OCI-LY3 (cell line): ENCODE measurements around the gene BCR.
A peak's percentile ranks its signal among the peaks of the same experiment; 100 is the strongest.

Source experiments
- H2AFZ ChIP-seq: fragments of 200-600, 300-600 bp; shearing (Covaris generic); 2 replicates; pipeline ENCODE4 v1.6.0; 2014; ENCODE audit warnings: antibody characterized with exemption, low read depth, low read length
- H3K27ac ChIP-seq: fragments of 200-600, 300-600 bp; sonication (generic); 2 replicates; pipeline ENCODE4 v1.5.1; 2014; ENCODE audit warnings: mild to moderate bottlenecking, low read length, moderate library complexity, mixed read lengths
- H3K27me3 ChIP-seq: fragments of 200-600, 300-600 bp; sonication (generic); 2 replicates; pipeline ENCODE4 v1.6.1; 2014; ENCODE audit warnings: low read depth, low read length, mixed read lengths
- H3K36me3 ChIP-seq: fragments of 200-600, 300-600 bp; sonication (generic); replicated peaks from 2 replicates; pipeline ENCODE3; 2014; ENCODE audit warnings: low read depth, low read length, mixed read lengths
- H3K4me1 ChIP-seq: fragments of 300-600, 200-600 bp; sonication (generic); 2 replicates; pipeline ENCODE4 v1.6.1; 2014; ENCODE audit warnings: low read length, mixed read lengths
- H3K4me2 ChIP-seq: fragments of 200-600, 300-600 bp; sonication (generic); 2 replicates; pipeline ENCODE4 v1.6.1; 2014; ENCODE audit warnings: low read length, mixed read lengths
- H3K4me3 ChIP-seq: fragments of 300-600, 200-600 bp; sonication (generic); 2 replicates; pipeline ENCODE4 v1.5.1; 2014; ENCODE audit warnings: antibody characterized with exemption, mild to moderate bottlenecking, low read length, moderate library complexity
- H3K79me2 ChIP-seq: fragments of 300-600, 200-600 bp; shearing (Covaris generic); 2 replicates; pipeline ENCODE4 v1.6.1; 2014; ENCODE audit warnings: mild to moderate bottlenecking, low read length, mixed read lengths
- H3K9ac ChIP-seq: fragments of 300-600, 200-600 bp; shearing (Covaris generic); 2 replicates; pipeline ENCODE4 v1.6.0; 2014; ENCODE audit warnings: mild to moderate bottlenecking, low read length, moderate library complexity
- H3K9me3 ChIP-seq: fragments of 200-600, 300-600 bp; shearing (Covaris generic); 2 replicates; pipeline ENCODE4 v1.6.1; 2014; ENCODE audit warnings: low read length, mixed read lengths; ENCODE audit not compliant: insufficient read depth
- H4K20me1 ChIP-seq: fragments of 200-600, 300-600 bp; sonication (generic); 2 replicates; pipeline ENCODE4 v1.6.1; 2016; ENCODE audit warnings: low read length, mixed read lengths; ENCODE audit not compliant: insufficient read depth
- EZH2phosphoT487 ChIP-seq: fragments of 200-600 bp; shearing (Covaris generic); IDR thresholded peaks from 2 replicates; pipeline ENCODE4 v1.6.1; 2018; ENCODE audit warnings: antibody characterized with exemption, mixed run types, low read depth
- TF ChIP-seq, protein P1 (sequence below): fragments of 200-600, 300-600 bp; sonication (generic); IDR thresholded peaks from 2 replicates; pipeline ENCODE4 v1.5.1; 2014; ENCODE audit warnings: antibody characterized with exemption, low read length, low read depth

Gene BCR

DNA sequence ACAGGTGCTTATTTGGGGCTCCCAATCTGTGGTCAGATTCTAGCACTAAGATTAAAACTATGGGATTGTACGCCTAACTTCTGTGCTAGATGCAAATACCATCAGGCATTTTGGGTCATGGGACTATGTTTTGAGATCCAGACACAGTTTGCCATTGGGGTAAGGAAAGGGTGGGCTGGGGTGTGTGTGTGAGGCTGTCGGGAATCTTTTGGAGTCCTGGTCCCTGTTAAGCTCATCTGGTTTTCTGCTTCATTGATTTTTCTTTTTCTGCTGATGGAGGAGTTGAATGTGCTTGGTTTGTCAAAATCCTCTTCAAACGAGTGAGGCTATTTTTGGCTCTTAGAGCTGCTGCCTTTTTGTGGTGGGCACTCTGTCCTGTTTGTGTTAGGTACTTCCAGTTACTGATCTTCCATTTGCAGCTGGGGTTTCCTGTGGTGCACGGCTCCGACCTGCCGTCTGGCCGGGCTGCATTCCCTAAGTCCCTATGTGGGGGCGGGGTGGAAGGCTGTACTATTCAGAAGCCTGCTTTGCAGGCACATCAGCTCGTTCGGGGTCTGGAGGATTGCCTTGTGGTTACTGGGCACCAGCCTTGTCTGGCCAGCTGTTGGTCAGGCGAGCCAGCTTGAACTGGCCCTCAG is 2.9 kb downstream of the BCR start:
- no peak overlapping the region for H3K27ac ChIP-seq

DNA sequence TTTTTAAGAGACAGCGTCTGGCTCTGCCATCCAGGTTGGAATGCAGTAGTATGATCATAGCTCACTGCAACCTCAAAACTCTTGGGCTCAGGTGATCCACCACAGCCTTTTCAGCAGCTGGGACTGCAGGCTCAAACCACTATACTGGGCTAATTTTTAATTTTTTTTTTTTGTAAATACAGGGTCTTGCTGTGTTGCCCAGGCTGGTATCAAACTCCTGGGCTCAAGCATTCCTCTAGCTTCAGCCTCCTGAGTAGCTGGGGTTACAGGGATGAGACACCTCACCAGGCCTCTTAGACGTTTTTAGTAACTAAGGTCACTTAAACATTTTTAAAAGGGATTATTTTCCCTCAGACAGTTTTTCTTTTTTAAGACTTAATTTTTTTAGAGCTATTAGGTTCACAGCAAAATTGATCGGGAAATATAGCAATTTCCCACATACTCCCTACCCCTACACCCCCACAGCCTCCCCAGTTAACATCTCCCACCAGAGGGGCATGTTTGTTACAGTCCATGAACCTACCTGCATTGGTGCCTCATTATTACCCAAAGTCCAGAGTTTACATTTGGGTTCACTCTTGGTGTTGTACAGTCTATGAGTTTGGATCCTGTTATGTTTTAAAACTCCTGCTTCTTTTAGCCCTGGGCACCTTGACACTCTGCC is 3.9 kb downstream of the BCR start:
- Histone ChIP-seq H3K79me2 (no peaks in the 10 kb centered on the region), H2AFZ (no peak overlapping the region), H3K4me2 (no peak overlapping the region), H3K27me3 (no peaks in the 10 kb centered on the region), H3K36me3 (no peaks in the 10 kb centered on the region), H3K9me3 (no peaks in the 10 kb centered on the region), H3K27ac (no peak overlapping the region), H3K4me3 (no peak overlapping the region), H3K4me1 (peaks cover 8% of the 10 kb centered on the region; the same call in 1 of the 2 replicates), H4K20me1 (0 out of 2 replicates have a peak, but pooled peaks cover 6% of the 10 kb centered on the region), H3K9ac (no peak overlapping the region)
- TF ChIP-seq, protein P1, sequence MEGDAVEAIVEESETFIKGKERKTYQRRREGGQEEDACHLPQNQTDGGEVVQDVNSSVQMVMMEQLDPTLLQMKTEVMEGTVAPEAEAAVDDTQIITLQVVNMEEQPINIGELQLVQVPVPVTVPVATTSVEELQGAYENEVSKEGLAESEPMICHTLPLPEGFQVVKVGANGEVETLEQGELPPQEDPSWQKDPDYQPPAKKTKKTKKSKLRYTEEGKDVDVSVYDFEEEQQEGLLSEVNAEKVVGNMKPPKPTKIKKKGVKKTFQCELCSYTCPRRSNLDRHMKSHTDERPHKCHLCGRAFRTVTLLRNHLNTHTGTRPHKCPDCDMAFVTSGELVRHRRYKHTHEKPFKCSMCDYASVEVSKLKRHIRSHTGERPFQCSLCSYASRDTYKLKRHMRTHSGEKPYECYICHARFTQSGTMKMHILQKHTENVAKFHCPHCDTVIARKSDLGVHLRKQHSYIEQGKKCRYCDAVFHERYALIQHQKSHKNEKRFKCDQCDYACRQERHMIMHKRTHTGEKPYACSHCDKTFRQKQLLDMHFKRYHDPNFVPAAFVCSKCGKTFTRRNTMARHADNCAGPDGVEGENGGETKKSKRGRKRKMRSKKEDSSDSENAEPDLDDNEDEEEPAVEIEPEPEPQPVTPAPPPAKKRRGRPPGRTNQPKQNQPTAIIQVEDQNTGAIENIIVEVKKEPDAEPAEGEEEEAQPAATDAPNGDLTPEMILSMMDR: no peak
- no peak for TF ChIP-seq EZH2phosphoT487

More for the DNA sequence above, 2.9 kb downstream of the BCR start:
- Histone ChIP-seq H3K27me3 (no peaks in the 10 kb centered on the region), H3K79me2 (no peaks in the 10 kb centered on the region), H3K9ac (no peak overlapping the region), H3K36me3 (no peaks in the 10 kb centered on the region), H4K20me1 (0 out of 2 replicates have a peak, but pooled peaks cover 6% of the 10 kb centered on the region), H3K9me3 (no peaks in the 10 kb centered on the region), H2AFZ (no peak overlapping the region), H3K4me2 (peak overlapping the region; percentile 12; the same call in 1 of the 2 replicates), H3K4me1 (peaks cover 8% of the 10 kb centered on the region; the same call in 1 of the 2 replicates), H3K4me3 (no peak overlapping the region)
- no peak for TF ChIP-seq EZH2phosphoT487
- TF ChIP-seq, protein P1: no peak

DNA sequence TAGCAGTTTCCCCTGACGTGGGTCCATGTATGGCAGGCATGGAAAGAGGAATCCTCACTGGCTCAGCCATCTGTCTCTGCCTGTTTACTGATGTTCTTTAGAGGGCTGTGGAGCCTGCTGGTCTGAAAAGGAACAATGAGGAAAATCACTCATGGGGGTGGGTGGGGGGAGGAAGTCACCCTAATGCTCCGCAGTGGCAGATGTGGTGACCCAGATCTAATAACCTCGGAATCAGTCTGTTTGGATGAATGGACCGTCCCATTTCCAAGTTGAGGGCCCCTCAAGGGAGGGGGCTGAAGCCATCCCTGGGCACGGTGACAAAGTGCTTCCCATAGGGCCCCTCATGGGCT is 4.4 kb downstream of the BCR start:
- Histone ChIP-seq H2AFZ (no peak overlapping the region), H4K20me1 (0 out of 2 replicates have a peak, but pooled peaks cover 6% of the 10 kb centered on the region), H3K79me2 (no peaks in the 10 kb centered on the region), H3K9me3 (no peaks in the 10 kb centered on the region), H3K4me3 (no peak overlapping the region), H3K27ac (no peak overlapping the region), H3K36me3 (no peaks in the 10 kb centered on the region), H3K4me2 (no peak overlapping the region), H3K27me3 (no peaks in the 10 kb centered on the region), H3K9ac (no peak overlapping the region), H3K4me1 (peaks cover 7% of the 10 kb centered on the region; the same call in 1 of the 2 replicates)
- TF ChIP-seq EZH2phosphoT487: no peak
- TF ChIP-seq, protein P1: no peak

DNA sequence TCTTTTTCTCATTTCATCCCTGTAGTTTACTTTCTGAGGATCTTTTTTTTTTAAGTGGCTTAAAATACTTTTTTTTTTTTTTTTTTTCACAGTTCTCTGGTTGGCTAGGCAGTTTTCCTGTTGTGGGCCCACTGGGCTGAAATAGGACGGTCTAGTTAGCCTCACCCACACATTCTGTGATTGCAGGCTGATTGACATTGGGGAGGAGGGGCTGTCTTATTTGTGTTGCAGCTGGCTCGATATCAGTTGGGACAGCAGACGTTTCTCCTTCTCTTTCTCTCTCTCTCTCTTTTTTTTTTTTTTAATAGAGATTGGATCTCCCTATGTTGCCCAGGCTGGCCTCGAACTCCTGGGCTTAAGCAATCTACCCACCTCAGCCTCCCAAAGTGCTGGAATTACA is 6.9 kb downstream of the BCR start:
- H3K36me3 ChIP-seq: no peaks in the 10 kb centered on the region
- no peak overlapping the region for H2AFZ ChIP-seq
- H3K4me1 ChIP-seq: no peaks in the 10 kb centered on the region; the same call in 1 of the 2 replicates
- no peaks in the 10 kb centered on the region for H3K79me2 ChIP-seq
- H4K20me1 ChIP-seq: 0 out of 2 replicates have a peak, but pooled peaks cover 6% of the 10 kb centered on the region
- no peaks in the 10 kb centered on the region for H3K9me3 ChIP-seq
- H3K27ac ChIP-seq: no peak overlapping the region
- H3K27me3 ChIP-seq: no peaks in the 10 kb centered on the region
- no peak overlapping the region for H3K4me2 ChIP-seq
- no peak overlapping the region for H3K4me3 ChIP-seq
- H3K9ac ChIP-seq: no peak overlapping the region
- TF ChIP-seq, protein P1: no peak
- TF ChIP-seq EZH2phosphoT487: no peak
